OCI-LY7 (cell line): ENCODE measurements around the gene YKT6. TPM values are rescaled to one million over a fixed set of nuclear protein-coding genes. Genes with fewer than 3 reads are reported as not detected.
A peak's percentile ranks its signal among the peaks of the same experiment; 100 is the strongest.
"Not testable (repeated sequence)": the region's sequence is repeated elsewhere in the genome, so short reads cannot be mapped to it uniquely, and the experiment has no call there.

Experiments used
- BruUV-seq: library from RNA; stranded (reverse); fragments of 400-500 nt; replicated peaks from 2 replicates; lab custom pipeline; 2021; lab: Mats Ljungman, UMichigan
- CTCF ChIA-PET: fragments of 300-600 bp; sonication (Branson Sonifier 250); formaldehyde crosslinking; loops from one replicate; lab custom pipeline; 2022; ENCODE audit warnings: antibody characterized with exemption; ENCODE audit not compliant: unreplicated experiment; lab: Charles Lee
- POLR2A ChIA-PET: fragments of 300-600 bp; sonication (Branson Sonifier 250); formaldehyde crosslinking; loops from one replicate; lab custom pipeline; 2022; ENCODE audit warnings: antibody characterized with exemption; lab: Charles Lee
- DNase-seq: peaks from one replicate; pipeline ENCODE4 v3.0.0-alpha.2; 2015; ENCODE audit warnings: low spot score
- H2AFZ ChIP-seq: fragments of 200-600 bp; sonication (generic), shearing (Covaris generic); 2 replicates; pipeline ENCODE4 v1.6.1; 2014; ENCODE audit warnings: mild to moderate bottlenecking, antibody characterized with exemption, low read length, moderate library complexity
- H3K27ac ChIP-seq: fragments of 200-600 bp; sonication (generic); 2 replicates; pipeline ENCODE4 v1.5.1; 2014; ENCODE audit warnings: mixed run types, low read depth, mild to moderate bottlenecking, moderate library complexity, low read length, inconsistent platforms; ENCODE audit not compliant: poor library complexity, severe bottlenecking
- H3K36me3 ChIP-seq: fragments of 200-600 bp; sonication (generic); 2 replicates; pipeline ENCODE4 v1.6.1; 2014; ENCODE audit warnings: mild to moderate bottlenecking, antibody characterized with exemption, low read length, moderate library complexity, mixed read lengths; ENCODE audit not compliant: insufficient read depth
- H3K4me1 ChIP-seq: fragments of 200-600 bp; sonication (generic); 2 replicates; pipeline ENCODE4 v1.5.1; 2014; ENCODE audit warnings: mild to moderate bottlenecking, low read length; ENCODE audit not compliant: insufficient read depth, poor library complexity, severe bottlenecking
- H3K4me2 ChIP-seq: fragments of 200-600 bp; sonication (generic); 2 replicates; pipeline ENCODE4 v1.6.1; 2014; ENCODE audit warnings: mild to moderate bottlenecking, low read length
- H3K4me3 ChIP-seq: fragments of 200-600 bp; sonication (generic); 2 replicates; pipeline ENCODE4 v1.5.1; 2014; ENCODE audit warnings: mild to moderate bottlenecking, low read depth, low read length; ENCODE audit not compliant: poor library complexity, severe bottlenecking
- H3K79me2 ChIP-seq: fragments of 200-600 bp; sonication (generic); 2 replicates; pipeline ENCODE4 v1.6.1; 2016; ENCODE audit warnings: low read depth, mild to moderate bottlenecking, low read length, moderate library complexity, mixed read lengths; ENCODE audit not compliant: insufficient read depth
- H3K9me2 ChIP-seq: fragments of 200-600 bp; sonication (generic); 2 replicates; pipeline ENCODE4 v1.6.1; 2016; ENCODE audit warnings: mild to moderate bottlenecking, low read length, mixed read lengths; ENCODE audit not compliant: insufficient read depth
- H3K9me3 ChIP-seq: fragments of 200-600 bp; sonication (generic); 2 replicates; pipeline ENCODE4 v1.6.1; 2014; ENCODE audit warnings: mild to moderate bottlenecking, mixed run types, low read length, mixed read lengths
- H4K20me1 ChIP-seq: fragments of 200-600 bp; sonication (generic); 2 replicates; pipeline ENCODE4 v1.6.1; 2014; ENCODE audit warnings: mild to moderate bottlenecking, antibody characterized with exemption, low read length, moderate library complexity, mixed read lengths; ENCODE audit not compliant: insufficient read depth
- EZH2phosphoT487 ChIP-seq: fragments of 200-600 bp; sonication (generic); IDR thresholded peaks from 2 replicates; pipeline ENCODE4 v1.6.1; 2018; ENCODE audit warnings: low read depth, borderline replicate concordance, mild to moderate bottlenecking, mixed run types, antibody characterized with exemption, low read length, moderate library complexity, mixed read lengths
- intact Hi-C: fragments of 100-400 bp; cut with micrococcal nuclease; formaldehyde crosslinking; loops from one replicate; pipeline ENCODE4 v1.10.0; 2022; ENCODE audit not compliant: unreplicated experiment
- total RNA-seq, 2 experiments: library from RNA; depleted of rRNA in 1 of 2; stranded (reverse); fragments of >200 nt in 1 of 2; shearing (Covaris generic) in 1 of 2; gene quantifications; 2 replicates each; pipeline ENCODE4 v1.2.3, GENCODE V29; 2014 to 2022
- TF ChIP-seq, protein P1 (sequence below): fragments of 200-600 bp; sonication (generic); conservative IDR thresholded peaks from 2 replicates; pipeline ENCODE4 v1.5.1; 2014; ENCODE audit warnings: mild to moderate bottlenecking, antibody characterized with exemption, low read length, moderate library complexity, mixed read lengths

YKT6 gene
- total RNA-seq, 2 experiments from 2014 or later: 50.6 to 74.2 TPM

DNA sequence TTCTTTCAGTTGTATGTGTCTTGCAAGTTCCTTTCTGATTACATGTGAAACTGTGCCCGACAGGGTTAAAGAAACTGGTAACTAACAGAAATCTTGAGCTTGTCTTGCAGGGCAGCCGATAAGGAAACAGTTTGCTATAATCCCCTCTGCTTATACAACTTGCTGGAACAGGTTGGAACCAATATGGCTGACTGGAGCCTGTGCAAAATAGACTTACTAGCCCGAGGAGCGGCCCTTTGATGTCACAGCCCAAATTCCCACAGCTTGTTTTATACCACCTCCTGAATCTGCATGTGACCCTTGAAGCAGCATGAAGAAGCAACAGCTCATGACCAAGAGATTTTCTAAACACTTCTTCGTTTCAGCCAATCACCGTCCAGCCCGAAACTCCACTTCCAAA, 3.3 kb upstream of the YKT6 start:
- ChIA-PET CTCF (no interaction called here), POLR2A (interaction anchor here (0.6 to 1.9 kb wide), 3 partner anchors 60 to 942 kb away, joined by 3 to 7 read pairs (median 3); no protein-coding TSS in a partner anchor)
- DNase-seq: no peak
- no peak overlapping the region for H3K4me3 ChIP-seq
- intact Hi-C loops: loop anchor here (5.0 kb wide), 1 partner anchor 175 kb away; no protein-coding TSS in a partner anchor
- H3K4me2 ChIP-seq: no peak overlapping the region
- H4K20me1 ChIP-seq: 0 out of 2 replicates have a peak, but pooled peaks cover 5% of the 10 kb centered on the region
- BruUV-seq: no TSS peak
- H3K79me2 ChIP-seq: peaks cover 17% of the 10 kb centered on the region
- TF ChIP-seq EZH2phosphoT487: no peak
- TF ChIP-seq, protein P1, sequence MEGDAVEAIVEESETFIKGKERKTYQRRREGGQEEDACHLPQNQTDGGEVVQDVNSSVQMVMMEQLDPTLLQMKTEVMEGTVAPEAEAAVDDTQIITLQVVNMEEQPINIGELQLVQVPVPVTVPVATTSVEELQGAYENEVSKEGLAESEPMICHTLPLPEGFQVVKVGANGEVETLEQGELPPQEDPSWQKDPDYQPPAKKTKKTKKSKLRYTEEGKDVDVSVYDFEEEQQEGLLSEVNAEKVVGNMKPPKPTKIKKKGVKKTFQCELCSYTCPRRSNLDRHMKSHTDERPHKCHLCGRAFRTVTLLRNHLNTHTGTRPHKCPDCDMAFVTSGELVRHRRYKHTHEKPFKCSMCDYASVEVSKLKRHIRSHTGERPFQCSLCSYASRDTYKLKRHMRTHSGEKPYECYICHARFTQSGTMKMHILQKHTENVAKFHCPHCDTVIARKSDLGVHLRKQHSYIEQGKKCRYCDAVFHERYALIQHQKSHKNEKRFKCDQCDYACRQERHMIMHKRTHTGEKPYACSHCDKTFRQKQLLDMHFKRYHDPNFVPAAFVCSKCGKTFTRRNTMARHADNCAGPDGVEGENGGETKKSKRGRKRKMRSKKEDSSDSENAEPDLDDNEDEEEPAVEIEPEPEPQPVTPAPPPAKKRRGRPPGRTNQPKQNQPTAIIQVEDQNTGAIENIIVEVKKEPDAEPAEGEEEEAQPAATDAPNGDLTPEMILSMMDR: no peak
- no peaks in the 10 kb centered on the region for H3K9me2 ChIP-seq
- H3K4me1 ChIP-seq: peaks cover 28% of the 10 kb centered on the region
- no peaks in the 10 kb centered on the region for H3K36me3 ChIP-seq
- H3K27ac ChIP-seq: no peak overlapping the region
- no peak overlapping the region; the same call in 1 of the 2 replicates for H2AFZ ChIP-seq
- H3K9me3 ChIP-seq: no peaks in the 10 kb centered on the region

DNA sequence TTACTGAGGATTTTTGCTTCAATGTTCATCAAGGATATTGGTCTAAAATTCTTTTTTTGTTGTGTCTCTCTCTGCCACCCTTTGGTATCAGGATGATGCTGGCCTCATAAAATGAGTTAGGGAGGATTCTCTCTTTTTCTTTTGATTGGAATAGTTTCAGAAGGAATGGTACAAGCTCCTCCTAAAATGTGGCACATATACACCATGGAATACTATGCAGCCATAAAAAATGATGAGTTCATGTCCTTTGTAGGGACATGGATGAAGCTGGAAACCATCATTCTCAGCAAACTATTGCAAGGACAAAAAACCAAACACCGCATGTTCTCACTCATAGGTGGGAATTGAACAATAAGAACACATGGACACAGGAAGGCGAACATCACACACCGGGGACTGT, 615 bp upstream of the YKT6 start:
- Histone ChIP-seq H3K79me2 (peaks cover 29% of the 10 kb centered on the region), H3K4me1 (peaks cover 29% of the 10 kb centered on the region), H3K36me3 (peaks cover 11% of the 10 kb centered on the region)
- H3K9me2 ChIP-seq, BruUV-seq, H3K27ac ChIP-seq, H3K4me2 ChIP-seq, DNase-seq, CTCF ChIA-PET, H2AFZ ChIP-seq, H4K20me1 ChIP-seq, H3K4me3 ChIP-seq, H3K9me3 ChIP-seq: not testable (repeated sequence)
- intact Hi-C loops: loop anchor here (2.0 kb wide), 1 partner anchor 77 kb away; the partner anchor contains the start of gene POLD2
- POLR2A ChIA-PET: interaction anchor here (0.9 to 1.9 kb wide), 2 partner anchors 102 to 148 kb away, joined by 3 to 9 read pairs; no protein-coding TSS in a partner anchor

DNA sequence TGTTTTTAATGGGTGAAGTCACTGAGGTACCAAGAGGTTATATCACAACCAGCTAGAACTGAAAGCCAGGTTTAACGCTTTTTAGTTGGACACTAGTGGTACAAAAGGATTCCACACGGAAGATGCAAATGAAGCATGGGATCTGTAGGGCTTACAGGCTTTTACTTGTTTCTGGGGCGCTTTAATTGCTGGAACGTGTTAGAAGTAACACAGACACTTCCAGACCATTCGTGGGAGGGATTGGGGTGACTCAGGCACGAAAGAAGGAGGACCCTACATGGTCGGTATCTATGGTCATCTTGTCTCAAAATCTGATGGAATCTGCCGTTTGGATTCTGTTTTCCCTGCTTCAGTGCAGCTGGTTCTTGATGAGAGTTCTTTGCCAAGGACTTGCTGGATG, 1.0 kb downstream of the YKT6 start:
- H3K9me3 ChIP-seq: no peaks in the 10 kb centered on the region
- 0 out of 2 replicates have a peak, but pooled peaks cover 5% of the 10 kb centered on the region for H4K20me1 ChIP-seq
- peaks cover 27% of the 10 kb centered on the region for H3K36me3 ChIP-seq
- BruUV-seq: no TSS peak
- POLR2A ChIA-PET: interaction anchor here (0.6 to 1.9 kb wide), 6 partner anchors 11 to 126 kb away, joined by 4 to 9 read pairs (median 6); no protein-coding TSS in a partner anchor
- no peak for DNase-seq
- no peak overlapping the region for H2AFZ ChIP-seq
- peaks cover 29% of the 10 kb centered on the region for H3K79me2 ChIP-seq
- TF ChIP-seq, protein P1: no peak
- H3K4me2 ChIP-seq: peak overlapping the region; percentile 96
- H3K4me1 ChIP-seq: peaks cover 18% of the 10 kb centered on the region
- CTCF ChIA-PET: no interaction called here
- intact Hi-C loops: loop anchor here (2.0 kb wide), 1 partner anchor 79 kb away; the partner anchor contains the start of gene POLD2
- no peak overlapping the region for H3K27ac ChIP-seq
- H3K4me3 ChIP-seq: peak overlapping the region; percentile 92
- no peaks in the 10 kb centered on the region for H3K9me2 ChIP-seq
